Esophagus muscularis mucosa (tissue), 4 donors: Measurements from ENCODE around the gene MPST. TPM values are rescaled to one million over a fixed set of nuclear protein-coding genes. Genes with fewer than 3 reads are reported as not detected.

Experiments
- DNase-seq: peaks from one replicate; pipeline ENCODE4 v3.0.0-alpha.2; 2017; ENCODE audit errors: extremely low spot score
- H3K27ac ChIP-seq, 4 donors: fragments of 200-600 bp; sonication (generic); replicated peaks in 1 of 4; 1 replicate in 3 of 4; 2 replicates in 1 of 4; pipeline ENCODE4 v1.5.1; 2016 to 2019; ENCODE audit warnings: mild to moderate bottlenecking in 1 of 4
- H3K27me3 ChIP-seq, 4 donors: fragments of 200-600 bp; sonication (generic); one replicate each; pipeline versions ENCODE4 v1.5.1 to v1.6.0; 2016 to 2019
- H3K36me3 ChIP-seq, 4 donors: fragments of 200-600 bp; sonication (generic); one replicate each; pipeline ENCODE4 v1.5.1; 2016 to 2019
- H3K4me1 ChIP-seq, 4 donors: fragments of 200-600 bp; sonication (generic); one replicate each; pipeline ENCODE4 v1.5.1; 2016 to 2019
- H3K4me3 ChIP-seq, 4 donors: fragments of 200-600 bp; sonication (generic); 1 replicate in 2 of 4; 2 replicates in 2 of 4; pipeline ENCODE4 v1.5.1; 2016 to 2019; ENCODE audit warnings: mild to moderate bottlenecking in 4 of 4, moderate library complexity in 1 of 4
- H3K9me3 ChIP-seq, 4 donors: fragments of 200-600 bp; sonication (generic); 1 replicate in 3 of 4; 2 replicates in 1 of 4; pipeline ENCODE4 v1.5.1; 2016 to 2019
- EP300 ChIP-seq: sonication (generic); formaldehyde crosslinking; IDR thresholded peaks from one replicate; pipeline ENCODE4 v1.6.1; 2017; ENCODE audit warnings: antibody characterized with exemption
- POLR2A ChIP-seq: fragments of 450-650 bp; IDR thresholded peaks from one replicate; pipeline ENCODE4 v1.6.1; 2017; ENCODE audit warnings: antibody characterized with exemption, moderate library complexity, mild to moderate bottlenecking, low read depth
- POLR2AphosphoS5 ChIP-seq, 2 donors: sonication (generic); formaldehyde crosslinking; IDR thresholded peaks; one replicate each; pipeline ENCODE4 v1.6.1; 2017; ENCODE audit warnings: antibody characterized with exemption in 2 of 2
- WGBS: methylation state at CpG from one replicate; pipeline ENCODE4 v1.1.5; 2018; 5-methylcytosine and 5-hydroxymethylcytosine counted together
- intact Hi-C: fragments of 100-400 bp; cut with DNase I; formaldehyde crosslinking; loops from one replicate; pipeline ENCODE4 v1.15.1; 2023
- total RNA-seq, 4 donors: library from RNA; depleted of rRNA; stranded (reverse); fragments of >200 nt; gene quantifications; one replicate each; pipeline versions ENCODE4 v1.1.0 to v1.2.1, GENCODE V29; 2016
- TF ChIP-seq, protein P1 (sequence below), 3 experiments: fragments of 200-600 bp in 2 of 3; fragments of 450-650 bp in 1 of 3; sonication (generic) in 2 of 3; IDR thresholded peaks; one replicate each; pipeline ENCODE4 v1.5.1; 2017 to 2019; ENCODE audit warnings: antibody characterized with exemption in 3 of 3, mild to moderate bottlenecking in 2 of 3, moderate library complexity in 1 of 3

Gene MPST
- total RNA-seq, 4 donors from 2014 or later: 124 to 205 (median 169) TPM

DNA sequence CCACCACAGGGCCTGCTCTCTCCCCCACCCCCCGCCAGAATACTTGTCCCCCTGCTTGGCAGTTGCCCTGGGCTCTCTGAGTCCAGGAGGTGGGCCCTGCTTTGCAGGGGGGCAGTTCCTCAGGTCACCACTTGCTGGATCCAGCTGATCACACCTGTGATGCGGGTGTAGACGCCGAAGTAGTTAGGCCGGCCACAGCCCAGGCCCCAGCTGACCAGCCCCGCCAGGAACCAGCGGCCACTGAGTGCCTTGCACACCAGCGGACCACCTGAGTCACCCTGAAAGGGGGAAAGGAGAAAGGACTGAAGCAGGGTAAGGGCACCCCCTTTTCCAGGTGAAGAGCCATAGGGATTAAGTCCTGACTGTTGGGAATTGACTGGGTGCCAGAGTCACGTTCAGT is 46.4 kb downstream of the MPST start:
- H3K27ac ChIP-seq: no peak overlapping the region
- peaks cover 0 to 55% (median 28%) of the 10 kb centered on the region in 4 donors for H3K27me3 ChIP-seq
- H3K9me3 ChIP-seq: no peaks in the 10 kb centered on the region
- TF ChIP-seq POLR2A: no peak
- no peak for TF ChIP-seq EP300
- no peak for TF ChIP-seq POLR2AphosphoS5 (IDR thresholded peaks at IDR 0.05)
- WGBS: 74% methylated on average over 7 of the region's 9 CpGs
- no peak for DNase-seq
- H3K4me1 ChIP-seq: peaks cover 0 to 4% (median 0%) of the 10 kb centered on the region in 4 donors
- intact Hi-C loops: no loop called here
- H3K36me3 ChIP-seq: peaks cover 0 to 14% (median 8%) of the 10 kb centered on the region in 4 donors
- no peak overlapping the region for H3K4me3 ChIP-seq

DNA sequence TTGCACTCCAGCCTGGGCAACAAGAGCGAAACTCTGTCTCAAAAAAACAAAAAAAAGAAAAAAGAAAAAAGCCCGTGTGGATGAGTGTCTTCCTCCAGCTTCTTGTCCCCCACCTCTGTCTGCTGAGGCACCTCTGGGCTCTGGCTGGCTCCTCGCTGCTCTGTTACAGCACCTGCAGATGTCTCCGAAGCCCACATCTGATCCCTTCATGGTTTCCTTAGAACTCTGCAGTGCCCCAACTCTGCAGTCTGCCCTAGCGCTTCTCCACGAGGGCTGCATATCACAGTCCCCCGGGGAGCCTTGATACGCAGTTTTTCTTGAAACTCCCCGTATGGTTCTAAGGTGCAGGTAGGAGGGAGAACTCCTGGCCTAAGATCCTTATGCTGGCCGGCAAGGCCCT is 47.9 kb downstream of the MPST start:
- 70% methylated on average over 10 of the region's 10 CpGs for WGBS
- Histone ChIP-seq H3K4me1 (peaks cover 0 to 4% (median 0%) of the 10 kb centered on the region in 4 donors), H3K9me3 (no peaks in the 10 kb centered on the region), H3K4me3 (no peak overlapping the region), H3K36me3 (peaks cover 0 to under 1% (median 0%) of the 10 kb centered on the region in 4 donors), H3K27ac (no peak overlapping the region), H3K27me3 (peaks cover 0 to 63% (median 28%) of the 10 kb centered on the region in 4 donors)
- intact Hi-C loops: no loop called here
- TF ChIP-seq, protein P1, sequence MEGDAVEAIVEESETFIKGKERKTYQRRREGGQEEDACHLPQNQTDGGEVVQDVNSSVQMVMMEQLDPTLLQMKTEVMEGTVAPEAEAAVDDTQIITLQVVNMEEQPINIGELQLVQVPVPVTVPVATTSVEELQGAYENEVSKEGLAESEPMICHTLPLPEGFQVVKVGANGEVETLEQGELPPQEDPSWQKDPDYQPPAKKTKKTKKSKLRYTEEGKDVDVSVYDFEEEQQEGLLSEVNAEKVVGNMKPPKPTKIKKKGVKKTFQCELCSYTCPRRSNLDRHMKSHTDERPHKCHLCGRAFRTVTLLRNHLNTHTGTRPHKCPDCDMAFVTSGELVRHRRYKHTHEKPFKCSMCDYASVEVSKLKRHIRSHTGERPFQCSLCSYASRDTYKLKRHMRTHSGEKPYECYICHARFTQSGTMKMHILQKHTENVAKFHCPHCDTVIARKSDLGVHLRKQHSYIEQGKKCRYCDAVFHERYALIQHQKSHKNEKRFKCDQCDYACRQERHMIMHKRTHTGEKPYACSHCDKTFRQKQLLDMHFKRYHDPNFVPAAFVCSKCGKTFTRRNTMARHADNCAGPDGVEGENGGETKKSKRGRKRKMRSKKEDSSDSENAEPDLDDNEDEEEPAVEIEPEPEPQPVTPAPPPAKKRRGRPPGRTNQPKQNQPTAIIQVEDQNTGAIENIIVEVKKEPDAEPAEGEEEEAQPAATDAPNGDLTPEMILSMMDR (IDR thresholded peaks at IDR 0.05): no peak
- TF ChIP-seq POLR2AphosphoS5 (IDR thresholded peaks at IDR 0.05) (no peak), POLR2A (no peak), EP300 (no peak)
- DNase-seq: no peak

- no peak overlapping the region for H3K27ac ChIP-seq
- intact Hi-C loops: no loop called here
Observed at GRCh38 chr22:37068859-37069258, 49.3 kb downstream of the MPST start.

GRCh38 chr22:37069319-37069718 is 49.8 kb downstream of the MPST start:
- TF ChIP-seq POLR2AphosphoS5 (IDR thresholded peaks at IDR 0.05): no peak
- no peak for TF ChIP-seq EP300
- TF ChIP-seq, protein P1 (IDR thresholded peaks at IDR 0.05): no peak
- TF ChIP-seq POLR2A: no peak
- Histone ChIP-seq H3K27me3 (peaks cover 0 to 80% (median 28%) of the 10 kb centered on the region in 4 donors), H3K36me3 (no peaks in the 10 kb centered on the region), H3K4me1 (peaks cover 0 to 4% (median 0%) of the 10 kb centered on the region in 4 donors), H3K27ac (no peak overlapping the region), H3K9me3 (no peaks in the 10 kb centered on the region), H3K4me3 (no peak overlapping the region)
- intact Hi-C loops: no loop called here
- 36% methylated on average over 6 of the region's 11 CpGs for WGBS
- DNase-seq: no peak

More at GRCh38 chr22:37068859-37069258, 49.3 kb downstream of the MPST start:
- DNase-seq: no peak
- Histone ChIP-seq H3K9me3 (no peaks in the 10 kb centered on the region), H3K27me3 (peaks cover 0 to 76% (median 28%) of the 10 kb centered on the region in 4 donors), H3K4me3 (no peak overlapping the region), H3K36me3 (no peaks in the 10 kb centered on the region), H3K4me1 (peaks cover 0 to 4% (median 0%) of the 10 kb centered on the region in 4 donors)
- TF ChIP-seq POLR2AphosphoS5 (IDR thresholded peaks at IDR 0.05): no peak
- TF ChIP-seq POLR2A: no peak
- no peak for TF ChIP-seq EP300
- TF ChIP-seq, protein P1 (IDR thresholded peaks at IDR 0.05): no peak
- 7% methylated on average over 14 of the region's 36 CpGs for WGBS

DNA sequence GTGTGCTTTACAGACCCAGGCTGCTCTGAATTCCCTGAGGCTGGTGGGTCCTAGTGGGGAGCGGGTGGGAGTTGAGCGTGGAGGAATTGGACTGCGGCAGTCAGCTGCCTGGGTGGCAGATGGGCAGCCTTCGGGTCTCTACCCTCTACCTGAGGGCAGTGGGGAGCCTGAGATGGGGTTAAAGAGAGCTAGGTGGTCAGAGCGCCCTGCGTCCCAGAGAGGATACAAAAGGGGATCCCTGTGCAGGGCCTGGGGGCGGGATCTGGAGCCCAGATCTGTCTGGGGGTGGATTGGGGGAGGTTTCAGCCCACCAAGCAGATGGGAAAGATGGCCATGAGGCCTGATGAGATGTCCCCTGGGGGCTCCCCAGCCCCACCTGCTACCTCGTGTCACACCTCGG is 50.2 kb downstream of the MPST start:
- no peaks in the 10 kb centered on the region for H3K36me3 ChIP-seq
- H3K4me1 ChIP-seq: peaks cover 0 to 4% (median 0%) of the 10 kb centered on the region in 4 donors
- no peak overlapping the region for H3K27ac ChIP-seq
- TF ChIP-seq, protein P1 (IDR thresholded peaks at IDR 0.05): no peak
- no peak for TF ChIP-seq POLR2A
- TF ChIP-seq POLR2AphosphoS5 (IDR thresholded peaks at IDR 0.05): no peak
- TF ChIP-seq EP300: no peak
- intact Hi-C loops: loop anchor here (10.0 kb wide), 1 partner anchor 135 kb away; no protein-coding TSS in a partner anchor
- 74% methylated on average over 9 of the region's 9 CpGs for WGBS
- no peak for DNase-seq
- peaks cover 0 to 84% (median 28%) of the 10 kb centered on the region in 4 donors for H3K27me3 ChIP-seq
- no peaks in the 10 kb centered on the region for H3K9me3 ChIP-seq
- H3K4me3 ChIP-seq: no peak overlapping the region
